Cardiac muscle cell (in vitro differentiated cells and primary cell): ENCODE data around the gene PRRX2. TPM values are rescaled to one million over a fixed set of nuclear protein-coding genes. Genes with fewer than 3 reads are reported as not detected.

Experiments used
- DNase-seq, 2 donors: peaks; one replicate each; pipeline versions ENCODE4 v3.0.0 to v3.0.0-alpha.2; 2010 to 2017; ENCODE audit warnings: low read depth in 1 of 2, low spot score in 1 of 2
- H3K27ac ChIP-seq: fragments of 200-600 bp; sonication (generic); 2 replicates; pipeline ENCODE4 v1.5.1; 2016
- H3K27me3 ChIP-seq: fragments of 200-600 bp; sonication (generic); 2 replicates; pipeline ENCODE4 v1.6.0; 2016; ENCODE audit warnings: control low read depth
- H3K36me3 ChIP-seq: fragments of 200-600 bp; sonication (generic); 2 replicates; pipeline ENCODE4 v1.5.1; 2016; ENCODE audit warnings: control low read depth
- H3K4me1 ChIP-seq: fragments of 200-600 bp; sonication (generic); 2 replicates; pipeline ENCODE4 v1.8.1; 2017; ENCODE audit warnings: low read depth, mild to moderate bottlenecking, mixed run types
- H3K4me3 ChIP-seq: fragments of 200-600 bp; sonication (generic); 2 replicates; pipeline ENCODE4 v1.5.1; 2016; ENCODE audit warnings: mild to moderate bottlenecking
- H3K9me3 ChIP-seq: fragments of 200-600 bp; sonication (generic); 2 replicates; pipeline ENCODE4 v1.5.1; 2017; ENCODE audit warnings: low read depth, mild to moderate bottlenecking, control low read depth
- CTCF ChIP-seq: IDR thresholded peaks from 2 replicates; pipeline ENCODE4 v1.5.1; 2012; ENCODE audit warnings: low read depth, mild to moderate bottlenecking, low read length
- polyA plus RNA-seq: library from polyadenylated mRNA; unstranded; fragments of >200 nt; fragmentation: Nextera tagmentation; extraction: Ambion mirVana; gene quantifications from 2 replicates; pipeline ENCODE4 v1.2.1, GENCODE V29; 2016
- total RNA-seq: library from RNA; depleted of rRNA; stranded (reverse); fragments of >200 nt; gene quantifications from 2 replicates; pipeline ENCODE4 v1.2.3, GENCODE V29; 2016

The PRRX2 gene
- total and polyA plus RNA-seq, 2 experiments from 2014 or later: 3.0 to 10.2 TPM

GRCh38 chr9:129664746-129665388, 580 bp upstream of the PRRX2 start:
- Histone ChIP-seq H3K4me3 (peak overlapping the region; percentile 27), H3K27ac (no peak overlapping the region), H3K27me3 (peaks cover 28% of the 10 kb centered on the region), H3K36me3 (no peaks in the 10 kb centered on the region), H3K9me3 (no peaks in the 10 kb centered on the region), H3K4me1 (no peaks in the 10 kb centered on the region)
- TF ChIP-seq CTCF: no peak
- DNase-seq: no peak

- Histone ChIP-seq H3K27me3 (peaks cover 28% of the 10 kb centered on the region), H3K9me3 (no peaks in the 10 kb centered on the region), H3K4me1 (no peaks in the 10 kb centered on the region), H3K4me3 (peak overlapping the region; percentile 27), H3K36me3 (no peaks in the 10 kb centered on the region), H3K27ac (no peak overlapping the region)
- DNase-seq: no peak
- TF ChIP-seq CTCF: no peak
Measured at GRCh38 chr9:129665814-129666520, 520 bp downstream of the PRRX2 start.

GRCh38 chr9:129666575-129666974, 1.1 kb downstream of the PRRX2 start:
- no peaks in the 10 kb centered on the region for H3K9me3 ChIP-seq
- no peaks in the 10 kb centered on the region for H3K4me1 ChIP-seq
- H3K4me3 ChIP-seq: no peak overlapping the region
- no peaks in the 10 kb centered on the region for H3K36me3 ChIP-seq
- TF ChIP-seq CTCF: no peak
- H3K27me3 ChIP-seq: peaks cover 28% of the 10 kb centered on the region
- no peak overlapping the region for H3K27ac ChIP-seq
- no peak for DNase-seq

- H3K36me3 ChIP-seq: no peaks in the 10 kb centered on the region
- no peak for DNase-seq
- no peaks in the 10 kb centered on the region for H3K4me1 ChIP-seq
- H3K4me3 ChIP-seq: no peak overlapping the region
- H3K27ac ChIP-seq: no peak overlapping the region
- TF ChIP-seq CTCF: no peak
- H3K27me3 ChIP-seq: peaks cover 28% of the 10 kb centered on the region
- no peaks in the 10 kb centered on the region for H3K9me3 ChIP-seq
Measured at GRCh38 chr9:129667378-129667777, 1.9 kb downstream of the PRRX2 start.

- H3K27me3 ChIP-seq: peaks cover 26% of the 10 kb centered on the region
- TF ChIP-seq CTCF: no peak
- DNase-seq: no peak
- H3K27ac ChIP-seq: no peak overlapping the region
- H3K9me3 ChIP-seq: no peaks in the 10 kb centered on the region
- H3K36me3 ChIP-seq: no peaks in the 10 kb centered on the region
- no peaks in the 10 kb centered on the region for H3K4me1 ChIP-seq
- no peak overlapping the region for H3K4me3 ChIP-seq
Measured at GRCh38 chr9:129667850-129668249, 2.4 kb downstream of the PRRX2 start.
